GM18507 (cell line): ENCODE measurements around the gene LAD1.

ENCODE experiments used
- DNase-seq: peaks from one replicate; pipeline ENCODE4 v3.0.0; 2011; ENCODE audit warnings: low read depth; ENCODE audit not compliant: insufficient read length; ENCODE audit errors: extremely low spot score
- FAIRE-seq: peaks from 2 replicates; lab custom pipeline; 2011; peaks lifted over from hg19 to GRCh38; lab: Jason Lieb, UNC

LAD1 gene

GRCh38 chr1:201396861-201397464 lies 2.2 kb downstream of the LAD1 start:
- FAIRE-seq (peak; percentile 36), DNase-seq (no peak)

GRCh38 chr1:201395936-201396335 lies 3.2 kb downstream of the LAD1 start:
- no peak for FAIRE-seq
- no peak for DNase-seq

GRCh38 chr1:201394591-201394990 lies 4.5 kb downstream of the LAD1 start:
- no peak for DNase-seq
- no peak for FAIRE-seq

DNA sequence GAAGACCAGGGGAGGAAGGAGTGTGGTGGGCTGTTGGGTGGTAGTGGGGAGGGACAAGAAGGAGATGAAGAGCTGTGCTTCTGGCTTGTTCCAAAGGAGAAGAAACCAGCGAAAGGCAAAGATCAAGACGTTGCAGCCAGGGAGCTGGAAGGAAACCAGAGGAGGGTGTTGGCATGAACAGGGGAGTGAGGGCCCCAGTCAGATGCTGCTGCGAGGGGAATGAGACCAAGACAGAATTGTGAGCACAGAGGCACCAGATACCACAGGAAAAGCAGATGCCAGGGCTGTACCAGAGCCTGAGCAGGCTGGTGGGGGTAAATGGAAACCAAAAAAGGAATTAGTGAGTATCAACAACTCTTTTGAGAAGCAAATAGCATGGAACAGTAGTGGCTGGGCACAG lies 6.0 kb downstream of the LAD1 start:
- FAIRE-seq = no peak

DNA sequence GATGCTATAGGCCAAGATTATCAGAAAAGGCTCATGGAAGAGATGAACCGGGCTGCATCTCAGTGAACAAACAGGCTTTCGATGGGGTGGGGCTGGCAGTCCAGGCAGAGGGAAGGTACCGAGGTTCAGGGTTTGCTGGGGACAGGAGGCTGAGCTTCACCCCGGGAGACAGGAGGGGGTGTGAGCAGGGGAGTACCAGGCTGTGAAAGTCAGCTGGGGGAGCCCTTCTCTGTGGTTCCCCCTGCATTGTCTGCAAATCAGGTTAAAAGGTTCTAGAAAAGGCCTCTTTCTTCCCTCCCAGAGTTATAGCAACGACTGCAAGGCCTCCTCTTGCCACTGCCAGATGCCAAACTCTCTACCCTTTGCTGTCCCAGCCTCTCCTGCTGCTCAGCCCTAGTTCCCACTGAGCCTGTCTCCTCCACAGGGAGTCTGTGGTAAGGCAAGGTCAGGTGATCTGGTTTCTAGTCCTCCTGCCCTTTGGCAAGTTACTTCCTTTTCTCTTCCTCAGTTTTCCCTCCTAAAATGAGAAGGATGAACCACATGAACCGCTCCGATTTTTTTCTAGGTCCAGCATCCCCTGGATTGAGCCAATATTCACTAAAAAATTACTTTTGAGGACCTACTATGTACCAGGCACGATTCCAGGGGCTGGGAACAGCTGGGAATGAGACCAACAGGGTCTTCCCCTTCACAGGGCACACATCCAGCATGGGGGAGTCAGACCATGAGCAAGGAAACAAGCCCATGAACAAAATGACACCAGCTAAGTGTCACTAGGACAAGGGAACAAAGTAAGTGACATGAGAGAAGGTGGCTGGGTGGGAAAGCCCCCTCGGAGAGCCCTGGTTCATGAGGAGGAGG lies 7.2 kb downstream of the LAD1 start:
- DNase-seq (no peak), FAIRE-seq (no peak)

More for the DNA sequence above, 6.0 kb downstream of the LAD1 start:
- DNase-seq = no peak

DNA sequence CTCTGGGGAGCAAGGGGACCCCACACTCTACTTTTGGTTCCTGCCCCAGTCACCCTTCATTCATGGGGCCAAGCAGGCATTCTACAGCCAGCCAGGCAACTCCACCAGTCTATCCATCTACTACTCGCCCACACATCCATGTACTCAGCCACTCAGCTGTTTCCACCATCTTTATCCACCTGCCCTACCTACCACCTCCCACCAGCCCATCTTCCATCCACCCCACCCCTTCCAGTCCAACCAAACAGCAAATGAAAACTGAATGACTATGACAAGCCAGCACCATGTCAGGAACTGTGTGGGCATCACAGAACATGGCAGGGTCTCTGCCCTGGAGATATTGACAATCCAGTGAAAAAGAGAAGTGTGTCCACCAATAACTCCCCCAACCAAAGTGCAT lies 7.9 kb downstream of the LAD1 start:
- no peak for FAIRE-seq
- no peak for DNase-seq

- DNase-seq = no peak
- no peak for FAIRE-seq
Measured at GRCh38 chr1:201389051-201389450, 10.1 kb downstream of the LAD1 start.

GRCh38 chr1:201386208-201386607 lies 12.9 kb downstream of the LAD1 start:
- FAIRE-seq (no peak), DNase-seq (no peak)

GRCh38 chr1:201385299-201385891 lies 13.7 kb downstream of the LAD1 start:
- DNase-seq (peak; percentile 49), FAIRE-seq (peak; percentile 88)

DNA sequence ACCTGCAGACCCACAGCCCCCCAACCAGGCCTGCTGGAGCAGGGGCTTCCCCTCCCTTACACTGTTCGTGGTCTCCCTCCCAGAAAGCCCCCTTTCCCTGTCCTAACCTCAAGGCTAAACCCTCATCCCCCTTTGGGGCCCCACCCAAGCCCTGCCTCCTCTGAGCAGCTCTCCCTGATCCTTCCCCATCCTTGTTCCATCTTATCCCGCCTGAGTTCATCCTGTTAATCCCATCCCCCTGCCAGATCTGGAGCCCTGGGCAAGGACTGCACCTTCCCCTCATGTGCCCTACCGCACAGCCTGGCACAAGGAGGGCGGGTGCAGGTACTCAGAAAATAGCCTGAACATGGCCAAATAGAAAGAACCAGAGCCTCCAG lies 14.7 kb downstream of the LAD1 start:
- no peak for FAIRE-seq

GRCh38 chr1:201383647-201384405 lies 15.3 kb downstream of the LAD1 start:
- FAIRE-seq = no peak
- no peak for DNase-seq

More for the DNA sequence above, 14.7 kb downstream of the LAD1 start:
- no peak for DNase-seq

- FAIRE-seq (no peak), DNase-seq (no peak)
Measured at GRCh38 chr1:201381130-201381529, 18.0 kb downstream of the LAD1 start.

DNA sequence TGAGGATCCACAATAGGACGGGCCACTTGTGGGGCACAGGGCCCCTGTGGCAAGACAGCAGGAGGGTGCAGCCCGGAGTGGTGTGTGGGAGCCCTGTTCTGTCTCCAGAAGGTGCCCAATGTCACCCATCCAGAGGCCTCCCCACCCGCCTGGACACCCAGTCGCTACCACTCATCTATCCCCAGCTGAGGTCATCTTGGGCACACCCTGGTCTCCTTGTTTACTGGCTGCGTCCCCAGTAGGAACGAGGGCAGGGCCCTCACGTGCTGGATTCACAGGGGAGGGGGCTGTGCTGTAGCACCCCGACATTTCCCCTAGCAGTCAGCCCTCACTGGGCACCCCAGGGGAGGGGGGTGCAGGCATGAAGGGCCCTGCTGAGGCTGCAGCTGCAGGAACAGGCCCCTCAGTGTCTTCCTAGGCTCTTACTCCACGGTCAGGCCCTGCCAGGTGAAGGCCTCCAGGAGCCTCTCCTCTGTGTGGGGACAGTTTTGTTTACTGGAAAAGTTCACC lies 19.3 kb downstream of the LAD1 start:
- DNase-seq (no peak), FAIRE-seq (no peak)

DNA sequence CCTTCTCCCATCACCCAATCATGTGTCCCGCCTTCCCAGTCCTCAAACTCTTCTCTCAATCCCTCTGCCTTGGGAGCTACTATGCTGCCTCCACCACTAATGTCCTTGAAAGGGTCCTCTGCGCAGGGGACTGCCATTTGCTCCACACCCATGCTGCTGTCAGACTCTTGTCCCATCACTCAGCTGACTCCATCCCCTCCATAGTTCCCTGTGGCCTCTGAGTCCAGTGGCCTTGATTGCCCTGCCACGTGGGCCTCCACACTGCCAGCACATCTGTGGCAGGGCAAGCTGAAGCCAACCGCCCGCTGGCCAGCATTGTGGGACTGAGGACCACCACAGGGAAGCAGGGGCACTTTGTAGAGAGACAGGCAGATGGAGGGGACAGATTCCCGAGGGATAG lies 20.3 kb downstream of the LAD1 start:
- no peak for FAIRE-seq

DNA sequence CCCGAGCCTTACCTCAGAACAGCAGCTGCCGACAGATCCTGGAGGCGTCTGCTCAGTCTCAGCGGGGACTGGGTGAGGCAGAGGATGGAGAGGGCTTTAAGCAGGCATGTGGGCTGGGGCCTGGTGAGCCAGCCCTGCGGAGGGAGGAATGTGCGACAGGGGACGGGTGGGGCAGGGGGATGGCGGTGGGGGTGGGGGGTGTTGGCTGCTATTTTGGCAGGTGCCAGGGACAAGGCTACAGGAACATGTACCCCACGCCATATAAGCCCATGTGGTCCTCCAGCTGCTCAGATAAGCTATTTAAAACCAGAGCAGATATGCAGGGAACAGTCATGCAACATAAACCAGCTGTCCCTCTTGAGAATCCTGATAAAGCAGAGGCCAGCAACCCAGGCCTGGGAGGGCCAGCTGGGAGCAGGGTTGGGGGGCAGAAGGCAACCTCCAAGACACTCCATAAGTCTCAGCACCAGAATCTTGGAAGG lies 21.5 kb downstream of the LAD1 start, which contains the start of gene TNNT2:
TSS of gene TNNT2 (minus strand) at position 70 of the 482 bp plus-strand sequence. CDS start 4,426 bp downstream, outside the sequence.
- DNase-seq = no peak

More for the DNA sequence above, 20.3 kb downstream of the LAD1 start:
- DNase-seq = no peak

GRCh38 chr1:201376464-201377374 lies 22.4 kb downstream of the LAD1 start:
- peak; percentile 24 for FAIRE-seq
- no peak for DNase-seq

More for the DNA sequence above, 21.5 kb downstream of the LAD1 start, which contains the start of gene TNNT2:
- FAIRE-seq = no peak

GRCh38 chr1:201376107-201376463 lies 23.0 kb downstream of the LAD1 start:
- FAIRE-seq (no peak), DNase-seq (no peak)

- DNase-seq (no peak), FAIRE-seq (no peak)
Measured at GRCh38 chr1:201375169-201375568, 24.0 kb downstream of the LAD1 start.
